Suprapubic skin (tissue), 4 donors: ENCODE results near the gene JMJD8.

Experiments
- POLR2A ChIP-seq, 2 donors: fragments of 450-650 bp; IDR thresholded peaks; one replicate each; pipeline ENCODE4 v1.6.1; 2017; ENCODE audit warnings: antibody characterized with exemption in 2 of 2, mild to moderate bottlenecking in 2 of 2, moderate library complexity in 2 of 2
- POLR2AphosphoS5 ChIP-seq, 3 donors: sonication (generic); formaldehyde crosslinking; IDR thresholded peaks; one replicate each; pipeline ENCODE4 v1.6.1; 2017; ENCODE audit warnings: antibody characterized with exemption in 3 of 3
- TF ChIP-seq, protein P1 (sequence below), 2 donors: fragments of 200-600 bp in 1 of 2; fragments of 450-650 bp in 1 of 2; sonication (generic) in 1 of 2; IDR thresholded peaks; one replicate each; pipeline ENCODE4 v1.5.1; 2016 to 2019; ENCODE audit warnings: antibody characterized with exemption in 2 of 2, mild to moderate bottlenecking in 1 of 2, moderate library complexity in 1 of 2

- TF ChIP-seq, protein P1, sequence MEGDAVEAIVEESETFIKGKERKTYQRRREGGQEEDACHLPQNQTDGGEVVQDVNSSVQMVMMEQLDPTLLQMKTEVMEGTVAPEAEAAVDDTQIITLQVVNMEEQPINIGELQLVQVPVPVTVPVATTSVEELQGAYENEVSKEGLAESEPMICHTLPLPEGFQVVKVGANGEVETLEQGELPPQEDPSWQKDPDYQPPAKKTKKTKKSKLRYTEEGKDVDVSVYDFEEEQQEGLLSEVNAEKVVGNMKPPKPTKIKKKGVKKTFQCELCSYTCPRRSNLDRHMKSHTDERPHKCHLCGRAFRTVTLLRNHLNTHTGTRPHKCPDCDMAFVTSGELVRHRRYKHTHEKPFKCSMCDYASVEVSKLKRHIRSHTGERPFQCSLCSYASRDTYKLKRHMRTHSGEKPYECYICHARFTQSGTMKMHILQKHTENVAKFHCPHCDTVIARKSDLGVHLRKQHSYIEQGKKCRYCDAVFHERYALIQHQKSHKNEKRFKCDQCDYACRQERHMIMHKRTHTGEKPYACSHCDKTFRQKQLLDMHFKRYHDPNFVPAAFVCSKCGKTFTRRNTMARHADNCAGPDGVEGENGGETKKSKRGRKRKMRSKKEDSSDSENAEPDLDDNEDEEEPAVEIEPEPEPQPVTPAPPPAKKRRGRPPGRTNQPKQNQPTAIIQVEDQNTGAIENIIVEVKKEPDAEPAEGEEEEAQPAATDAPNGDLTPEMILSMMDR (IDR thresholded peaks at IDR 0.05) = no peak
- TF ChIP-seq POLR2A (IDR thresholded peaks at IDR 0.05) (no peak), POLR2AphosphoS5 (IDR thresholded peaks at IDR 0.05) (no peak)
Measured at GRCh38 chr16:675884-676564, 8.1 kb downstream of the JMJD8 start.
